ENCODE data around the gene TIMM29.

Gene TIMM29

DNA sequence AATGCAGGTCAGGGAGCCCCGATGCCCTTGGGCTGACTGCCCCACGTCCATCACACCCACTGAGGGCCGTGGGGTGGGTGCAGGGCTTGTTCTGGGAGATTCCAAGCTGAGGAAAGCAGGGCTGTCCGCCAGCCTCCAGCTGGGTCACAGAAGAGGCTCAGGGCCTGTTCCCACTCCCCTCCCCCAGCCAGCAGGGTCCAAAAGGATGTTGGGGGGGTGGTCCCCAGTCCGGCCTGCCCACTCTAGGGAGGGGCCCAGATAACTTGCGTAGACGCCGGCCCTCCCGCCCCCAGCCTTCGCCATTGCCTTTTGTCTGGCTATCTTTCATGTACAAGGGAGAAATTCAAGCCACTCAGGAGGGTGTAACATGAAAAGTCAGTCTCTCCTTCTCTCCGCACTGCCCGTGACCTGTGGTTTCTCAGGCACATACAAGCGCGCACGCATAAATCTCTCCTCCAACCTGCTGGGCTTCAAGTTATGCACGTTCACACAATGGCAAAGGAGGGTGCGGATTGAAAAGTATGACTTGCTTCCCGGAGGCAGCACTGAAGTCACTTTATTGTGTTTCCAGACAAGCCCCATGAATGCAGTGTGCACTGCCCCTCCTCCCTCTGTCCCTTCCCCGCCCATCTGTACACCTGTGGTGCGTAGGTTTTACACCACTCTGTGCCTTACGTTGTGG is 37.1 kb upstream of the TIMM29 start:
- H3K4me3 ChIP-seq (ENCODE audit: low read depth, low read length), result no peak overlapping the region
- no peak overlapping the region for H3K9ac ChIP-seq (ENCODE audit: low read length)
- H3K4me1 ChIP-seq (ENCODE audit: control insufficient read depth in 1 of 2, insufficient read depth in 2 of 2, low read length in 2 of 2), result peaks cover 38 to 39% of the 10 kb centered on the region in 2 experiments
- no peak overlapping the region for H4K12ac ChIP-seq (ENCODE audit: low read depth, low read length)
- peaks cover 0 to 4% of the 10 kb centered on the region in 2 experiments for H3K36me3 ChIP-seq (ENCODE audit: control insufficient read depth in 1 of 2, insufficient read depth in 2 of 2, low read length in 2 of 2)
- peak overlapping the region; percentile 27 for H3K14ac ChIP-seq (ENCODE audit: low read length)
- H3K23ac ChIP-seq (ENCODE audit: low read length), result no peak overlapping the region
- peak overlapping the region; percentile 15 for H3K4ac ChIP-seq (ENCODE audit: low read depth, low read length)
- H2AK5ac ChIP-seq (ENCODE audit: low read length), result no peak overlapping the region
- H2BK5ac ChIP-seq (ENCODE audit: low read depth, low read length, poor library complexity), result no peak overlapping the region
- no peak overlapping the region for H3K18ac ChIP-seq (ENCODE audit: low read length)
- H3K27me3 ChIP-seq (ENCODE audit: insufficient read depth, low read length), result no peaks in the 10 kb centered on the region
- H3K79me1 ChIP-seq (ENCODE audit: low read length), result peaks cover 16% of the 10 kb centered on the region
- no peak overlapping the region for H4K8ac ChIP-seq (ENCODE audit: low read depth, low read length)
- no peak overlapping the region for H3K4me2 ChIP-seq (ENCODE audit: low read length)
- peak in 1 of 2 donors; percentile 13 for DNase-seq
- peak overlapping the region; percentile 29 for H3K27ac ChIP-seq (ENCODE audit: low read depth, low read length)
- peaks cover 21% of the 10 kb centered on the region for H3K79me2 ChIP-seq (ENCODE audit: control insufficient read depth, insufficient read depth, low read length, poor library complexity)
- peaks cover 1% of the 10 kb centered on the region for H3K9me3 ChIP-seq (ENCODE audit: insufficient read depth, low read depth, low read length)
- no CpG with 5 or more reads among the region's 21 CpGs for WGBS (ENCODE audit: extremely low coverage, insufficient coverage, insufficient read length)
- H2AFZ ChIP-seq (ENCODE audit: insufficient read depth, low read length, poor library complexity), result no peak overlapping the region
- no peak overlapping the region for H2BK120ac ChIP-seq (ENCODE audit: insufficient read depth, low read length, poor library complexity)
- no peak overlapping the region for H2BK12ac ChIP-seq (ENCODE audit: low read length)
- H4K91ac ChIP-seq (ENCODE audit: low read depth, low read length), result no peak overlapping the region

- Histone ChIP-seq H2AFZ (ENCODE audit: insufficient read depth, low read length, poor library complexity) (no peak overlapping the region), H2BK5ac (ENCODE audit: low read depth, low read length, poor library complexity) (no peak overlapping the region), H2AK5ac (ENCODE audit: low read length) (no peak overlapping the region), H3K9me3 (ENCODE audit: insufficient read depth, low read depth, low read length) (peaks cover 1% of the 10 kb centered on the region), H2BK120ac (ENCODE audit: insufficient read depth, low read length, poor library complexity) (no peak overlapping the region), H3K36me3 (ENCODE audit: control insufficient read depth in 1 of 2, insufficient read depth in 2 of 2, low read length in 2 of 2) (peaks cover 0 to 4% of the 10 kb centered on the region in 2 experiments), H2BK12ac (ENCODE audit: low read length) (no peak overlapping the region), H4K91ac (ENCODE audit: low read depth, low read length) (no peak overlapping the region), H3K4me1 (ENCODE audit: control insufficient read depth in 1 of 2, insufficient read depth in 2 of 2, low read length in 2 of 2) (peaks cover 37% of the 10 kb centered on the region in 2 experiments), H3K9ac (ENCODE audit: low read length) (no peak overlapping the region), H3K79me2 (ENCODE audit: control insufficient read depth, insufficient read depth, low read length, poor library complexity) (peaks cover 16% of the 10 kb centered on the region), H3K4ac (ENCODE audit: low read depth, low read length) (peak overlapping the region; percentile 35), H3K4me3 (ENCODE audit: low read depth, low read length) (no peak overlapping the region), H3K23ac (ENCODE audit: low read length) (no peak overlapping the region), H3K4me2 (ENCODE audit: low read length) (no peak overlapping the region), H3K14ac (ENCODE audit: low read length) (no peak overlapping the region), H3K79me1 (ENCODE audit: low read length) (peaks cover 13% of the 10 kb centered on the region), H3K27ac (ENCODE audit: low read depth, low read length) (no peak overlapping the region), H3K27me3 (ENCODE audit: insufficient read depth, low read length) (no peaks in the 10 kb centered on the region), H4K12ac (ENCODE audit: low read depth, low read length) (no peak overlapping the region), H3K18ac (ENCODE audit: low read length) (peak overlapping the region; percentile 26), H4K8ac (ENCODE audit: low read depth, low read length) (no peak overlapping the region)
- no peak for DNase-seq
- no CpG with 5 or more reads among the region's 13 CpGs for WGBS (ENCODE audit: extremely low coverage, insufficient coverage, insufficient read length)
Observed at GRCh38 chr19:10892256-10892655, 36.4 kb upstream of the TIMM29 start.

DNA sequence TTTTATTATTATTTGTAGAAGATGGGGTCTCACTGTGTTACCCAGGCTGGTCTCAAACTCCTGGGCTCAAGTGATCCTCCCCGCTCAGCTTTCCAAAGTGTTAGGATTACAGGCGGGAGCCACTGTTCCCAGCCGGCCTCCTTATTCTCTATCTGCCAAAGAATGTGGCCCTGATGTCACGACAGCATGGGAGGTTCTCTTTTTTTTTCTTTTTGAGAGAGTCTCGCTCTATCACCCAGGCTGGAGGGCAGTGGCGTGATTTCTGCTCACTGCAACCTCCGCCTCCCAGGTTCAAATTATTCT is 33.7 kb upstream of the TIMM29 start:
- Histone ChIP-seq H4K91ac (ENCODE audit: low read depth, low read length) (no peak overlapping the region), H2BK5ac (ENCODE audit: low read depth, low read length, poor library complexity) (no peak overlapping the region), H3K27me3 (ENCODE audit: insufficient read depth, low read length) (no peaks in the 10 kb centered on the region), H3K4me2 (ENCODE audit: low read length) (no peak overlapping the region), H2BK12ac (ENCODE audit: low read length) (no peak overlapping the region), H3K79me2 (ENCODE audit: control insufficient read depth, insufficient read depth, low read length, poor library complexity) (peaks cover 16% of the 10 kb centered on the region), H2BK120ac (ENCODE audit: insufficient read depth, low read length, poor library complexity) (no peak overlapping the region), H3K18ac (ENCODE audit: low read length) (no peak overlapping the region), H3K14ac (ENCODE audit: low read length) (no peak overlapping the region), H3K36me3 (ENCODE audit: control insufficient read depth in 1 of 2, insufficient read depth in 2 of 2, low read length in 2 of 2) (peaks cover 0 to 8% of the 10 kb centered on the region in 2 experiments), H3K79me1 (ENCODE audit: low read length) (no peaks in the 10 kb centered on the region), H3K27ac (ENCODE audit: low read depth, low read length) (no peak overlapping the region), H4K8ac (ENCODE audit: low read depth, low read length) (no peak overlapping the region), H3K23ac (ENCODE audit: low read length) (no peak overlapping the region), H3K4me3 (ENCODE audit: low read depth, low read length) (no peak overlapping the region), H3K9ac (ENCODE audit: low read length) (no peak overlapping the region), H2AK5ac (ENCODE audit: low read length) (no peak overlapping the region), H3K9me3 (ENCODE audit: insufficient read depth, low read depth, low read length) (no peaks in the 10 kb centered on the region), H3K4me1 (ENCODE audit: control insufficient read depth in 1 of 2, insufficient read depth in 2 of 2, low read length in 2 of 2) (peaks cover 21% of the 10 kb centered on the region in 2 experiments), H2AFZ (ENCODE audit: insufficient read depth, low read length, poor library complexity) (no peak overlapping the region), H4K12ac (ENCODE audit: low read depth, low read length) (no peak overlapping the region), H3K4ac (ENCODE audit: low read depth, low read length) (no peak overlapping the region)
- DNase-seq, result no peak
- WGBS (ENCODE audit: extremely low coverage, insufficient coverage, insufficient read length), result no CpG with 5 or more reads among the region's 7 CpGs

GRCh38 chr19:10895363-10895762 is 33.2 kb upstream of the TIMM29 start:
- H3K4me3 ChIP-seq (ENCODE audit: low read depth, low read length), result no peak overlapping the region
- H4K8ac ChIP-seq (ENCODE audit: low read depth, low read length), result no peak overlapping the region
- peaks cover 0 to 8% of the 10 kb centered on the region in 2 experiments for H3K36me3 ChIP-seq (ENCODE audit: control insufficient read depth in 1 of 2, insufficient read depth in 2 of 2, low read length in 2 of 2)
- peak overlapping the region; percentile 21 for H3K4ac ChIP-seq (ENCODE audit: low read depth, low read length)
- no peak overlapping the region for H3K4me2 ChIP-seq (ENCODE audit: low read length)
- peak overlapping the region; percentile 67 for H3K18ac ChIP-seq (ENCODE audit: low read length)
- no peaks in the 10 kb centered on the region for H3K79me1 ChIP-seq (ENCODE audit: low read length)
- peaks cover 21% of the 10 kb centered on the region in 2 experiments for H3K4me1 ChIP-seq (ENCODE audit: control insufficient read depth in 1 of 2, insufficient read depth in 2 of 2, low read length in 2 of 2)
- H2AK5ac ChIP-seq (ENCODE audit: low read length), result no peak overlapping the region
- no CpG with 5 or more reads among the region's 6 CpGs for WGBS (ENCODE audit: extremely low coverage, insufficient coverage, insufficient read length)
- no peak overlapping the region for H2AFZ ChIP-seq (ENCODE audit: insufficient read depth, low read length, poor library complexity)
- H3K27ac ChIP-seq (ENCODE audit: low read depth, low read length), result no peak overlapping the region
- no peak overlapping the region for H2BK12ac ChIP-seq (ENCODE audit: low read length)
- no peak overlapping the region for H3K14ac ChIP-seq (ENCODE audit: low read length)
- no peak overlapping the region for H4K12ac ChIP-seq (ENCODE audit: low read depth, low read length)
- H4K91ac ChIP-seq (ENCODE audit: low read depth, low read length), result no peak overlapping the region
- no peak overlapping the region for H3K23ac ChIP-seq (ENCODE audit: low read length)
- peaks cover 16% of the 10 kb centered on the region for H3K79me2 ChIP-seq (ENCODE audit: control insufficient read depth, insufficient read depth, low read length, poor library complexity)
- DNase-seq, result no peak
- H3K9ac ChIP-seq (ENCODE audit: low read length), result no peak overlapping the region
- H2BK5ac ChIP-seq (ENCODE audit: low read depth, low read length, poor library complexity), result no peak overlapping the region
- H2BK120ac ChIP-seq (ENCODE audit: insufficient read depth, low read length, poor library complexity), result no peak overlapping the region
- H3K9me3 ChIP-seq (ENCODE audit: insufficient read depth, low read depth, low read length), result no peaks in the 10 kb centered on the region
- H3K27me3 ChIP-seq (ENCODE audit: insufficient read depth, low read length), result no peaks in the 10 kb centered on the region

All from trophoblast cell (in vitro differentiated cells and primary cell).